B cell (primary cell): ENCODE results near the gene RNF130. TPM values are rescaled to one million over a fixed set of nuclear protein-coding genes. Genes with fewer than 3 reads are reported as not detected.

ENCODE experiments used
- ATAC-seq: fragments of 200-7000 bp; cut with Tn5 transposase; one replicate; pipeline ENCODE4 v1.10.0; 2021; ENCODE audit warnings: low read depth, mild to moderate bottlenecking, moderate number of reproducible peaks, moderate library complexity
- CTCF ChIA-PET: fragments of 350-600 bp; sonication (Branson Sonifier 250); formaldehyde crosslinking; loops from one replicate; lab custom pipeline; 2021; ENCODE audit warnings: antibody characterized with exemption, inconsistent platforms; lab: Charles Lee
- POLR2A ChIA-PET: fragments of 350-600 bp; sonication (Branson Sonifier 250); formaldehyde crosslinking; loops from one replicate; lab custom pipeline; 2021; ENCODE audit warnings: antibody characterized with exemption; lab: Charles Lee
- DNase-seq: peaks from one replicate; pipeline ENCODE4 v3.0.0; 2013
- H2AFZ ChIP-seq: 2 replicates; pipeline ENCODE4 v1.6.1; 2012; ENCODE audit warnings: mild to moderate bottlenecking, low read depth, low read length; ENCODE audit not compliant: insufficient read depth, poor library complexity, severe bottlenecking
- H3K27ac ChIP-seq, 2 donors: 1 replicate in 1 of 2; 2 replicates in 1 of 2; pipeline ENCODE4 v1.5.1; 2012 to 2013; ENCODE audit warnings: low read length in 2 of 2, mild to moderate bottlenecking in 2 of 2, moderate library complexity in 1 of 2
- H3K27me3 ChIP-seq, 4 experiments: fragments of 200-600 bp in 1 of 4; sonication (generic) in 1 of 4; replicated peaks in 1 of 4; 1 replicate in 2 of 4; 2 replicates in 2 of 4; pipeline versions ENCODE4 v1.6.1 to v1.7.0; 2013 to 2016; ENCODE audit warnings: low read length in 3 of 4, mild to moderate bottlenecking in 2 of 4, mixed read lengths in 1 of 4, moderate library complexity in 1 of 4; ENCODE audit not compliant: insufficient read depth in 4 of 4, control insufficient read depth in 3 of 4; ENCODE audit errors: control extremely low read depth in 1 of 4
- H3K36me3 ChIP-seq, 2 experiments: replicated peaks in 1 of 2; 1 replicate in 1 of 2; 2 replicates in 1 of 2; pipeline versions ENCODE4 v1.6.1 to v1.7.1; 2013; ENCODE audit warnings: low read length in 1 of 2; ENCODE audit not compliant: insufficient read depth in 2 of 2, control insufficient read depth in 1 of 2; ENCODE audit errors: control extremely low read depth in 1 of 2, extremely low read depth in 1 of 2
- H3K4me1 ChIP-seq, 2 donors: fragments of 200-600 bp in 1 of 2; sonication (generic) in 1 of 2; 1 replicate in 1 of 2; 2 replicates in 1 of 2; pipeline versions ENCODE4 v1.5.1 to v1.6.1; 2013 to 2017; ENCODE audit warnings: low read length in 2 of 2; ENCODE audit not compliant: control insufficient read depth in 2 of 2, insufficient read depth in 2 of 2
- H3K4me2 ChIP-seq: replicated peaks from 2 replicates; pipeline ENCODE3; 2012; ENCODE audit warnings: mild to moderate bottlenecking, low read depth, low read length; ENCODE audit not compliant: poor library complexity, severe bottlenecking
- H3K4me3 ChIP-seq, 5 experiments: fragments of 200-600 bp in 1 of 5; sonication (generic) in 1 of 5; 1 replicate in 3 of 5; 2 replicates in 2 of 5; pipeline versions ENCODE4 v1.5.1 to v1.7.0; 2011 to 2016; ENCODE audit warnings: low read length in 4 of 5, mild to moderate bottlenecking in 4 of 5, low read depth in 2 of 5, control low read depth in 1 of 5, moderate library complexity in 1 of 5; ENCODE audit not compliant: insufficient read depth in 1 of 5; ENCODE audit errors: control extremely low read depth in 1 of 5, extremely low read depth in 1 of 5
- H3K79me2 ChIP-seq: fragments of 200-600 bp; sonication (generic); one replicate; pipeline ENCODE4 v1.6.0; 2016; ENCODE audit warnings: low read length; ENCODE audit not compliant: control insufficient read depth, insufficient read depth
- H3K9ac ChIP-seq: fragments of 200-600 bp; sonication (generic); 2 replicates; pipeline ENCODE4 v1.6.1; 2017; ENCODE audit warnings: mild to moderate bottlenecking, low read length, moderate library complexity
- H3K9me3 ChIP-seq, 3 donors: one replicate each; pipeline versions ENCODE4 v1.6.1 to v1.7.1; 2013; ENCODE audit warnings: low read length in 2 of 3; ENCODE audit not compliant: control insufficient read depth in 2 of 3, insufficient read depth in 1 of 3; ENCODE audit errors: control extremely low read depth in 1 of 3
- H4K20me1 ChIP-seq: 2 replicates; pipeline ENCODE4 v1.6.0; 2012; ENCODE audit warnings: mild to moderate bottlenecking, low read length; ENCODE audit not compliant: insufficient read depth, control insufficient read depth, poor library complexity, severe bottlenecking
- H3K27ac Mint-ChIP-seq: one replicate; pipeline ENCODE4 v1.8.0; 2021; ENCODE audit warnings: mixed read lengths
- H3K27me3 Mint-ChIP-seq: one replicate; pipeline ENCODE4 v1.8.0; 2021; ENCODE audit warnings: mixed read lengths
- H3K4me1 Mint-ChIP-seq: one replicate; pipeline ENCODE4 v1.8.0; 2021; ENCODE audit warnings: mixed read lengths
- H3K4me3 Mint-ChIP-seq: one replicate; pipeline ENCODE4 v1.8.0; 2021; ENCODE audit warnings: mixed read lengths
- H3K9me3 Mint-ChIP-seq: one replicate; pipeline ENCODE4 v1.8.0; 2022; ENCODE audit warnings: mixed read lengths; ENCODE audit not compliant: insufficient read depth
- CTCF ChIP-seq: fragments of 200-600 bp; IDR thresholded peaks from one replicate; pipeline ENCODE4 v1.8.0; 2022; ENCODE audit warnings: antibody characterized with exemption, mild to moderate bottlenecking
- EZH2 ChIP-seq: IDR thresholded peaks from 2 replicates; pipeline ENCODE4 v1.6.1; 2012; ENCODE audit warnings: borderline replicate concordance, low read depth, mild to moderate bottlenecking, moderate library complexity, low read length; ENCODE audit not compliant: insufficient read depth, poor library complexity, severe bottlenecking
- WGBS: methylation state at CpG from one replicate; pipeline ENCODE4 v1.1.5; 2013; ENCODE audit warnings: missing lambda C conversion rate; ENCODE audit not compliant: insufficient coverage; 5-methylcytosine and 5-hydroxymethylcytosine counted together
- intact Hi-C: fragments of 100-400 bp; cut with micrococcal nuclease; formaldehyde crosslinking; loops from one replicate; pipeline ENCODE4 v1.10.0; 2022
- polyA plus RNA-seq: library from polyadenylated mRNA; depleted of rRNA; stranded (reverse); fragments of >200 nt; gene quantifications from 2 replicates; pipeline ENCODE4 v1.2.3, GENCODE V29; 2012
- total RNA-seq, 2 donors: library from RNA; stranded (reverse); fragments of 120-200 nt in 1 of 2; gene quantifications; 1 replicate in 1 of 2; 2 replicates in 1 of 2; pipeline versions ENCODE4 v1.2.3 to v1.2.4, GENCODE V29; 2013 to 2022

The RNF130 gene
- total and polyA plus RNA-seq, 2 donors (not counting 1 experiment from before 2014, with no cell fraction given): 18.1 to 25.8 TPM

- TF ChIP-seq EZH2 (no peak), CTCF (no peak)
- H3K79me2 ChIP-seq: peaks cover 37% of the 10 kb centered on the region
- peaks cover 19% of the 10 kb centered on the region for H3K4me1 Mint-ChIP-seq
- peak; percentile 88 for DNase-seq
- peaks cover 2 to 14% of the 10 kb centered on the region in 2 experiments for H3K36me3 ChIP-seq
- intact Hi-C loops: loop anchor here (1.0 to 10.0 kb wide), 8 partner anchors 49 to 213 kb away; partner anchors contain the start of genes CANX, MAML1, MRNIP and RNF130
- no peaks in the 10 kb centered on the region for H3K9me3 Mint-ChIP-seq
- WGBS: under 1% methylated on average over 105 of the region's 105 CpGs
- H3K27me3 ChIP-seq: no peaks in the 10 kb centered on the region
- H3K4me3 ChIP-seq: peak within 1 kb of the TSS; percentile 47 to 61 (median 59)
- H3K27ac ChIP-seq: peak within 1 kb of the TSS in 1 of 2 donors; percentile 16
- no peaks in the 10 kb centered on the region for H3K27me3 Mint-ChIP-seq
- peak; percentile 88 for ATAC-seq
- ChIA-PET POLR2A (interaction anchor here (0.6 to 1.6 kb wide), 5 partner anchors 63 to 364 kb away, joined by 3 to 6 read pairs (median 5); partner anchors contain the start of gene SQSTM1), CTCF (interaction anchor here (0.6 to 4.4 kb wide), 14 partner anchors 10 to 1583 kb away, joined by 3 to 24 read pairs (median 4); partner anchors contain the start of gene SQSTM1)
- H2AFZ ChIP-seq: peak within 1 kb of the TSS; percentile 92
- no peaks in the 10 kb centered on the region for H3K9me3 ChIP-seq
- peaks cover 19% of the 10 kb centered on the region for H4K20me1 ChIP-seq
- peaks cover 13 to 24% of the 10 kb centered on the region in 2 donors for H3K4me1 ChIP-seq
- peak within 1 kb of the TSS; percentile 56 for H3K9ac ChIP-seq
- peak within 1 kb of the TSS; percentile 92 for H3K4me3 Mint-ChIP-seq
- peak within 1 kb of the TSS; percentile 91 for H3K4me2 ChIP-seq
- peak within 1 kb of the TSS; percentile 94 for H3K27ac Mint-ChIP-seq
Measured at GRCh38 chr5:179907556-179908324, 163.8 kb downstream of the RNF130 start, which contains the start of gene TBC1D9B. TSS of gene TBC1D9B (minus strand) at chr5:179907897. CDS start at chr5:179907821, 76 bp downstream.
